A549 (cell line): ENCODE results near the gene TBC1D21.

ENCODE experiments used
- CHD4 ChIP-seq: fragments of 200-600 bp; sonication (generic); IDR thresholded peaks from 2 replicates; pipeline ENCODE4 v1.6.1; 2016; ENCODE audit warnings: antibody characterized with exemption, mild to moderate bottlenecking, borderline replicate concordance
- EHMT2 ChIP-seq: fragments of 200-600 bp; sonication (generic); IDR thresholded peaks from 2 replicates; pipeline ENCODE4 v1.6.1; 2016; ENCODE audit warnings: antibody characterized with exemption, low read depth, mild to moderate bottlenecking, moderate library complexity
- EP300 ChIP-seq, 2 experiments: fragments of >200 bp; sonication (Bioruptor Twin); formaldehyde crosslinking; IDR thresholded peaks; 2 replicates in 1 of 2; 3 replicates in 1 of 2; pipeline ENCODE4 v1.6.1; 2016 to 2017
- HDAC2 ChIP-seq: fragments of 200-600 bp; sonication (generic); IDR thresholded peaks from 2 replicates; pipeline ENCODE4 v1.6.1; 2016
- MYC ChIP-seq: IDR thresholded peaks from 2 replicates; pipeline ENCODE4 v1.6.1; 2012; ENCODE audit warnings: mild to moderate bottlenecking, inconsistent platforms, low read length, improper control_type of control experiment, borderline replicate concordance
- NFE2L2 ChIP-seq: fragments of 150-350 bp; conservative IDR thresholded peaks from 2 replicates; pipeline ENCODE4 v1.6.1; 2014; ENCODE audit warnings: low read length
- SREBF2 ChIP-seq: fragments of 450-650 bp; IDR thresholded peaks from 2 replicates; pipeline ENCODE4 v1.6.1; 2014; ENCODE audit warnings: mild to moderate bottlenecking, moderate library complexity
- TF ChIP-seq, protein P1 (sequence below): fragments of >200 bp; sonication (Bioruptor Twin); formaldehyde crosslinking; IDR thresholded peaks from 3 replicates; pipeline ENCODE4 v1.5.1; 2016
- TF ChIP-seq, protein P2 (sequence below): IDR thresholded peaks from 2 replicates; pipeline ENCODE4 v1.6.1; 2012
- TF ChIP-seq, protein P3 (sequence below): IDR thresholded peaks from 2 replicates; pipeline ENCODE4 v1.6.1; 2012

DNA sequence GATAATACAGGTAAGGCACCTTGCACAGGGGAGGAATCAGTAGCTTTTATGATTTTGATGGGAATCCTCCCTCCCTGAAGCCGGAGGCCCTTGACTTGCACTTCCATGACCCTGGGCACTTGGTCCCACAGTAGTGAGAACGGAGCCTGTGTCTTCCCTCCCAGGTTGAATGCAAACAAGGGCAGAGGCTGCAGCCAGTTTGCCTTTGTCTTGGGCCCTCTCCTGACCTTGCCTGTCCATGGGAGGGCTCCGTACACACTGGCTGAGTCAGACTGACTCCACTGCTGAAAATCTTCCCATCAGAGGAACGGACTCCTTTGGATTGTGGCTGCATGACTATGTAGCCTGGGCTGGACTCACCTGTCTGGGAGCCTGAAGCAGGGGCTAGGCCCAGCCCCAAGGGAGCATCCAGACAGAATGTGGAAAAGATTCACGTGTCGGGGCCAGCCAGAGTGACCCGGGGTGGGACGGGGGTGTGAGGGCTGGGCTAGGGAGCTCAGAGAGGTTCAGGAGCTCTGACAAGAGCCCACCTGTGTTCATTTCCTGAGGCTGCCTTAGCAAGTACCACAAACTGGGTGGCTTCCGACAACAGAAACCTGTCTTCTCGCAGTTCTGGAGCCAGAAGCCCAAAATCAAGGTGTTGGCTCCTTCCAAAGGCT lies 9.5 kb downstream of the TBC1D21 start:
- TF ChIP-seq, protein P1, sequence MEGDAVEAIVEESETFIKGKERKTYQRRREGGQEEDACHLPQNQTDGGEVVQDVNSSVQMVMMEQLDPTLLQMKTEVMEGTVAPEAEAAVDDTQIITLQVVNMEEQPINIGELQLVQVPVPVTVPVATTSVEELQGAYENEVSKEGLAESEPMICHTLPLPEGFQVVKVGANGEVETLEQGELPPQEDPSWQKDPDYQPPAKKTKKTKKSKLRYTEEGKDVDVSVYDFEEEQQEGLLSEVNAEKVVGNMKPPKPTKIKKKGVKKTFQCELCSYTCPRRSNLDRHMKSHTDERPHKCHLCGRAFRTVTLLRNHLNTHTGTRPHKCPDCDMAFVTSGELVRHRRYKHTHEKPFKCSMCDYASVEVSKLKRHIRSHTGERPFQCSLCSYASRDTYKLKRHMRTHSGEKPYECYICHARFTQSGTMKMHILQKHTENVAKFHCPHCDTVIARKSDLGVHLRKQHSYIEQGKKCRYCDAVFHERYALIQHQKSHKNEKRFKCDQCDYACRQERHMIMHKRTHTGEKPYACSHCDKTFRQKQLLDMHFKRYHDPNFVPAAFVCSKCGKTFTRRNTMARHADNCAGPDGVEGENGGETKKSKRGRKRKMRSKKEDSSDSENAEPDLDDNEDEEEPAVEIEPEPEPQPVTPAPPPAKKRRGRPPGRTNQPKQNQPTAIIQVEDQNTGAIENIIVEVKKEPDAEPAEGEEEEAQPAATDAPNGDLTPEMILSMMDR, result no peak
- TF ChIP-seq HDAC2 (no peak), EP300 (IDR thresholded peaks at IDR 0.05) (no peak), NFE2L2 (no peak), CHD4 (no peak), EHMT2 (no peak), MYC (no peak), SREBF2 (no peak)
- TF ChIP-seq, protein P2, sequence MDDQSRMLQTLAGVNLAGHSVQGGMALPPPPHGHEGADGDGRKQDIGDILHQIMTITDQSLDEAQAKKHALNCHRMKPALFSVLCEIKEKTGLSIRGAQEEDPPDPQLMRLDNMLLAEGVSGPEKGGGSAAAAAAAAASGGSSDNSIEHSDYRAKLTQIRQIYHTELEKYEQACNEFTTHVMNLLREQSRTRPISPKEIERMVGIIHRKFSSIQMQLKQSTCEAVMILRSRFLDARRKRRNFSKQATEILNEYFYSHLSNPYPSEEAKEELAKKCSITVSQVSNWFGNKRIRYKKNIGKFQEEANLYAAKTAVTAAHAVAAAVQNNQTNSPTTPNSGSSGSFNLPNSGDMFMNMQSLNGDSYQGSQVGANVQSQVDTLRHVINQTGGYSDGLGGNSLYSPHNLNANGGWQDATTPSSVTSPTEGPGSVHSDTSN, result no peak
- TF ChIP-seq, protein P3, sequence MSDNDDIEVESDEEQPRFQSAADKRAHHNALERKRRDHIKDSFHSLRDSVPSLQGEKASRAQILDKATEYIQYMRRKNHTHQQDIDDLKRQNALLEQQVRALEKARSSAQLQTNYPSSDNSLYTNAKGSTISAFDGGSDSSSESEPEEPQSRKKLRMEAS, result no peak
